Measurements from ENCODE around the gene HOXC9.

The HOXC9 gene

DNA sequence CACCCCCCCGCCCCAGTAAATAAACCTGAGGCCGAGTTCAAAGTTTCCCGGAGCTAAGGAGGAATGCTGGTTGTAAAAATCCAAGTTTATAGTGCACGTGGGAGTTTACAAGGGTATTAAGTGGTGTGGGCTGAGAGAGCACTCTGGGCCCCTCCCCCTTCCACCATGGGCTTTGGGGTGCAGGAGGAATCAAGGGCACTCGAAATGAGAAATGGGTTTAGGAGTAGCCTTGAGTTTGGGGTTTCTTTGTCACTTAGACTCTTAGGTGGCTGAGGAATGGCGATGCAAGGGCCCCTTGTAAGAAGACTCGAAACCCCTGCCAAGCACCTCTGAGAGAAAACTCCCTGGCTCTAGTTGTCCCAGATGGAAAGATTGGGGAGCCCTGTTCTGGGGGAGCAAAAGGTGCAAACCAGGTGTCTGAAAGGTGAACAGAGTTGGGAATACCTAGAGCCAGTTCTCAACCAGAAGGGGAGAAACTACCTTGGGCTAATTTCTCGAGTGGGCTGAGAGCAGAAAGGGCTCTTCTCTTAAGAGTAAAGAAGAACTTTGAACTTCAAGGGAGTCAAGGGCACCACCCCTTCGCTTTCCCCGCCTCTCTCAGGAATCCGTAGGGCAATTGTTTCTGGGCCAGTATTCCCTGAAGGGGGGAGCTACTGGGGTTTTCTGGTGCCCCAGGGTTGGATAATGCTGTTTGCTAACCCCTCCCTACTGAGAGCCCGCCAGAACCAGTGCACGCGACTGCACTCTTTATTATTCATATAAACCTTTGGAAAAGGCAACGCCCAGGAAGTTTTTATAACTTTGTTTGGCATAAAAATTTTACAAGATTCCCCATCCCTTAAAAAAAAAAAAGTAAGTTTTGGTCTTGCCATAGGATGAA, 21.2 kb upstream of the HOXC9 start:
- peak overlapping the region; percentile 91 for H3K27ac ChIP-seq
- no peak for TF ChIP-seq ZFX (IDR thresholded peaks at IDR 0.05; ENCODE audit: borderline replicate concordance)
- TF ChIP-seq, protein P1, sequence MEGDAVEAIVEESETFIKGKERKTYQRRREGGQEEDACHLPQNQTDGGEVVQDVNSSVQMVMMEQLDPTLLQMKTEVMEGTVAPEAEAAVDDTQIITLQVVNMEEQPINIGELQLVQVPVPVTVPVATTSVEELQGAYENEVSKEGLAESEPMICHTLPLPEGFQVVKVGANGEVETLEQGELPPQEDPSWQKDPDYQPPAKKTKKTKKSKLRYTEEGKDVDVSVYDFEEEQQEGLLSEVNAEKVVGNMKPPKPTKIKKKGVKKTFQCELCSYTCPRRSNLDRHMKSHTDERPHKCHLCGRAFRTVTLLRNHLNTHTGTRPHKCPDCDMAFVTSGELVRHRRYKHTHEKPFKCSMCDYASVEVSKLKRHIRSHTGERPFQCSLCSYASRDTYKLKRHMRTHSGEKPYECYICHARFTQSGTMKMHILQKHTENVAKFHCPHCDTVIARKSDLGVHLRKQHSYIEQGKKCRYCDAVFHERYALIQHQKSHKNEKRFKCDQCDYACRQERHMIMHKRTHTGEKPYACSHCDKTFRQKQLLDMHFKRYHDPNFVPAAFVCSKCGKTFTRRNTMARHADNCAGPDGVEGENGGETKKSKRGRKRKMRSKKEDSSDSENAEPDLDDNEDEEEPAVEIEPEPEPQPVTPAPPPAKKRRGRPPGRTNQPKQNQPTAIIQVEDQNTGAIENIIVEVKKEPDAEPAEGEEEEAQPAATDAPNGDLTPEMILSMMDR (IDR thresholded peaks at IDR 0.05), result no peak

DNA sequence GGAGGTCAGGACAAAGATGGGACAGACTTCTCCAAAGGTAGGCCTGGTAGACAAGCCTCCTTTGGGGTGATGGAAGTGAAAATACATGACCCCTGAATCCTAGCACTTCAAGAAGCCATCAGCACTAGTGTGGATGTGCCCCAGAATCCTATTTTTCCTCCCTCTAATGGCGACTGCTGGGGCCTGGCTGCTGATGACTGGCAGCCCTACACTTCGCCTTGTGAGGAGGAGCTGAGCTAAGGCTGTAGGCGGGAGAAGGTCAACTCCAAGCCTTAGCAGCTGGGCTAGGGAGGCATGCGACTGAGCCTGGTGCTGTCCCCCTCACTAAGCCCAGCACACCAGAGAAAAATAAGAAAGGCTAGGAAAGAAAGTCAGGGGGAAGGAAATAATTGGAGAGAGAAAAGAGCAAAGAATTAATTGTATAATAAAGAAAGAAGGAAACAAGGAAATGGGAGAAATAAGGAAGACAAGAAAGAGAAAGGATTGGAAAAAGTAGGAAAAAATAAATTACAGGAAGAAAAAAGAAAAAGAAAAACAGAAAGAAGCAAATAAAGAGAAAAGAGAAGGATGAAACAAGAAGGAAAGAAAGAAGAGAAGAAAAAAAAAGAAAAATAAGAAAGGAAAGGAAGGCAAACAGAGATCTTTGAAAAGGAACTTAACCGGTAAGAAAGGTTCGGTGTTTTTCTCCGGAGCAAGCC, 19.7 kb upstream of the HOXC9 start:
- H3K27ac ChIP-seq, result peak overlapping the region; percentile 91
- TF ChIP-seq ZFX (IDR thresholded peaks at IDR 0.05; ENCODE audit: borderline replicate concordance), result no peak
- TF ChIP-seq, protein P1 (IDR thresholded peaks at IDR 0.05), result no peak

DNA sequence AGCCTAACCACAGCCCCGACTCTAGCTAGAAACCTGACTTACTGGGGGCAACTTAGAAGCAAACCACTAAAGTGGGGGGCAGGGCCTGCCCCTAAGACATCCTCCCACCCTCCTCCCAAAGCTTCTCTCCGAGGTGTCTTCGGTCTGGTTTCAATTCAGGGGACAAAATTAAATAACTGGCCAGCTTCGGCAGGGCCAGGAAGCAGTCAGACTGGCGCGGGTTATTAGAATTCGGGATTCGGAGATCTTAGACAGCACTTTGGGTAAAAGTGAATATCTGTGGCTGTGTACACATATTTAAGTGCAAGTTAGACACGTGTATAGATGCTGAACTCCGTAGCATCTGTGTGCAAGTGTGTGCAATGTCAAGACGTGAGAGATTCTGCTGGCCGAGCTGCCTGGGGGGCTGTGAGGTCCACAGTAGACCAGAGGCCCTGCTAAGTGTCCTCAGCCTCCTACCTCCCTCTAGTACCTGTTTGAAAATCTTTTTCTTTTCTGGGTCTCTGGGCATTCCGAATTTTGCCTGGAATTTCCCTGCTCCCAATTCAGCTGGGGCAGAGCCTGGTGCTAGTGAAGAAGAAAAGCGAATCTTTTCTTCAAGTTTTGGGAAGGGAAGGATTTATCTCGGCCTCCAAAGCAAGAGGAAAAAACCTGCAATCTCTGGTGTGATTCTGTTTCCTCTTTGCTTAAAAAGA, 19.0 kb upstream of the HOXC9 start:
- peak overlapping the region; percentile 91 for H3K27ac ChIP-seq
- TF ChIP-seq ZFX (IDR thresholded peaks at IDR 0.05; ENCODE audit: borderline replicate concordance), result no peak
- TF ChIP-seq, protein P1 (IDR thresholded peaks at IDR 0.05), result no peak

DNA sequence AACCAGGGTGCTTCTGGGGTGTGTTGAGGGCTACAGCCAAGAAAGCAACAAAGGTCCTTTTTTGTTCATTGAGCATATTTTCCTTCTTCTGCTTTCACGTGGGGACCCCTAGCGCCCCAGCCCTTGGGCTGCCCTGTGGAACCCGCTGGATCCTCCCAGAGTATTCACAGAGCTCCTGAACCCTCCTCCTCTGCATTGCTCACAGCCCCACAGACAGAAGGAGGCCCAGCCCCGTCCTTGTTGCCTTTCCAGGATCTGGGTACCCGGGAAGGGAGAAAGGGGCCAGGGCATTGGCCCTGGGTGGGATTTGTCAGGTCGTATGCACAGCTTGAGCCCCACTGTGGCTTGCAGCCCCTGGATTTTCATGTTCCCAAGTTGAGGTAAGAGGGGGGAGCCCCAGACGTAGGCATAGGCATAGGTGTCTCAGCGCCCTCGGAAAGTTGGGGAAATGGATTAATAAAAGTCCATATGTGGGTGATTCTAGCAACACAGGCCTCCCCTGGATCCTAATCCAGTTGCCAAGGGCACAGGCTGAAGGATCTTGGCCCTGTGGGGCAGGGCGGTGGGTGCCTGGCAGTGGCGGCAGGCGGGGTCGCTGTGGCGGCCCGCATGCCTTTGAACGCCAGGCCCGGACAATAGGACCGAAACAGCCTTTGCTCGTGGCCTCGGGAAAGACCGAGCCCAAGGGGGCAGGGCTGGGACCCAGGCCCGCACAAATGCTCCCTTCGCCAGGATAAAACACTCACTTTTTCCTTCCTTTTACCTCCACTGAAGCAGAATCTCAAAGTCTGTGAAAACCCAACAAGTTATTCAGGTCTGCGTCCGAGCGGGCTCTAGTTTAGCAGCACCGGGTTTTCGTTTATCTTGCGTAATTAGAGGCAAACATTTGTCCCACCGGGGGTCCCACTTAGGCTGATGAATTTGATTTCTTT, 18.1 kb upstream of the HOXC9 start:
- TF ChIP-seq ZFX (IDR thresholded peaks at IDR 0.05; ENCODE audit: borderline replicate concordance), result no peak
- TF ChIP-seq, protein P1 (IDR thresholded peaks at IDR 0.05), result no peak
- peak overlapping the region; percentile 91; the same call in 1 of the 2 replicates for H3K27ac ChIP-seq

DNA sequence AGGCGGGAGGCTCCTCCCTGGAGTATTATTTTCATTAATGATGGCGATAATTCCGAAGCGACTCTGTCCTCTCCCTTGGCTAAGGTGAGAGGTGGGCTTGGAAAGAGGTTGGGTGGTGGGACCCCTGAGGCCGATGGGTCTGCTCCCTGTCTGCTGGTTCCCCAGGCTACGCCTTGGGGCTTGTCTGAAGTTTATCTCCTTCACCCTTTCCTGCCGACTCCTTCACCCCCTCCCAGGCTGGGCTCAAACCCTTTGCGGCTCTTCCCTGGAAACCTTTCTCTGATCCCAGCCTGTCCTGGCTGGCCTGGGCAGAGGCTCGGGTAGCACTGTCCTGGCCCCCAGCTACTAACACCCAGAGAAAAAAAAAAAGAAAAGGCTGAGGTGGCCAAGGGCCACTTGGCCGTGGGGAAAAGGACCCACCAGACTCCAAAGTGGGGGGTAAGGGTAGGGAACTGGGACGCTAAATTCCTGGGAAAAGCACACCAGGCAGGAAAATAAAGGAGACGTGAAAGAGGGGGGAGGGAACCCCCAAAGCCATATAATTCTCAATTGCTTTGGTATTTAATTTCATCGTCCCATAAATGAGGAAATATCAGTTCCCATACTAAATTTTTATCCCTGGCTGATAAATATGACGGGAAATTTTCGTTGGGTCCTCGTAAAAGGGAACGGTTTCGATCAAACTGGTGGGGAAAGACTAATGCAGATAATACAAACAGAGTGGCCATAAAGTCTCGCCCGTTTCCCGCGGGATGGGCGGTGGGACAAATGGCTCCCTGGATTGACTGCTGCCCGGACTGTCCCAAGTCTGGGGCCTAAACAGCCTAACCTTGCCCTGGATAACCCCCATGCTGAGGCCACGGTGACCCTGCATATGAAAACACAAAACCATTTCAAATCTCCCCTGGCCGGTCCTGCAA, 17.1 kb upstream of the HOXC9 start:
- H3K27ac ChIP-seq, result no peak overlapping the region
- TF ChIP-seq, protein P1 (IDR thresholded peaks at IDR 0.05), result no peak
- TF ChIP-seq ZFX (IDR thresholded peaks at IDR 0.05; ENCODE audit: borderline replicate concordance), result no peak

DNA sequence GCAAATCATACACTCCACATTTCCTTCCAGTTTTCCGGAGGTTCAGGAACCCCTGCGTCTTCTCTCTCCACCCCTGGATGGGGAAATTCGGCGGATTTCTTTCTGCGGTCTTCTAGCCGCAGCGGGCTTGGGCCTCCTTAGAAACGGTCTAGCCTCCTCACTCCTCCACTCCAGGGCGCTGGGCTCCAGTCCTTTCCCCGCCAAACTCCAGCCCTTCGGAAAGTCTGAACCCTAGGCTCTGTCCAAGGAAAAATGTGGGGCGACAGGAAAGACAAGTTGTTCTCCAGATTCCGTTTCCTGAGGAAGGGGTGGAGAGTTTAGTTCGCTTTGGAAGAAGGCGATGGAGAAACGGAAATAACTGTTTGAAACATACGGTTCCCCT, 16.4 kb upstream of the HOXC9 start:
- no peak overlapping the region for H3K27ac ChIP-seq
- no peak for TF ChIP-seq ZFX (IDR thresholded peaks at IDR 0.05; ENCODE audit: borderline replicate concordance)
- TF ChIP-seq, protein P1 (IDR thresholded peaks at IDR 0.05), result no peak

Data from 22Rv1 (cell line).